Stimulated activated CD4-positive, alpha-beta T cell treated with anti-CD3 and anti-CD28 coated beads, TNF-alpha, amount 100 ng/mL, for 48 hours (primary cell): Measurements from ENCODE around the gene ZBTB39.
"Not testable (repeated sequence)": the region's sequence is repeated elsewhere in the genome, so short reads cannot be mapped to it uniquely, and the experiment has no call there.

Source experiments
- DNase-seq, 3 donors: peaks; one replicate each; pipeline ENCODE4 v3.0.0-alpha.2; 2020; ENCODE audit warnings: low read depth in 3 of 3

ZBTB39 gene

DNA sequence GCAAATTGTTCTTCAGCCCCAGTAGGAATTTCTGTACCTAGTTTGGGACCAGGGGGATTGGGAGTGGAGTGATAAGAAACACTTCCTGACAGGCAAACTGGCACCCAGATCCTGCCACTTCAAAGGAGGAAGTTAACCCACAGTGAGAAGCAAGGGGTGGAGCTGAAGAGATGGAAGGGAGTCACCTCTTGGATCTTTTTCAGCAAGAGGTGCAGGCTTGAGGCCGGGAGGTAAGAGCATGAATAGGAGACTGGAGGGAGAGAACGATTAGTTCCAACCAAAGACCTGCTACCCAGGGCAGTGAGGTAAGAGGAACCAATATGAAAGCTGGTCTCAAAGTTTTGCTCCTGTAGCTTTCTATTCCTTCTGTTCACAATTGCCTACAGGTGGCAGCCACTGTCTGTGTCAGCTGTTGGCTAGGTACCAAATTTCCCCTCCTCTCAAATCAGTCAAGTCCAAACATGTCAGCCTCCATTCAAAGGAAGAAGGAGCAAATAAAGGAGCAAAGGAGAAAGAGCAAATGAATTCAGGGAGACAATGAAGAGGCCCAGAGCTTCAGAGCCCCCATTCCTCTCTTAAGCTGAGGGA is 24.9 kb upstream of the ZBTB39 start:
- DNase-seq, result no peak

DNA sequence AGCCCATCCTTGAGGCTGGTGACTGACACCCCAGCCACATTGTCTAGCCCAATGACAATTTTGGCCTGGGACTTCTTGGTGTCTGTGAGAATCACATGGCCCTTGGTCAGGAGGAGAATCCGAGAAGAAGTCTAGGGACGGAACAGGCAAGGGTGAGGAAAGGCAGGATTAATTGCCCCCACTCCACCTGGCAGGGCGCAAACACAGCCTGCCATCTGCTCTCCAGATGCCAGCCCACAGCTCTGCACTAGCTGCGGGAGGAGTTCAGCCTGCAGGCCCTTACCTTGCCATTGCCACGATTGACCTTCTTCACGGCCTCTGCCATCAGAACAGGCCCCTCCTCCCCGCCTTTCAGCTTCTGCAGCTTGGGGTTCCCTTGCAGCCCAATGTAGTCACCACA is 23.1 kb upstream of the ZBTB39 start:
- DNase-seq, result no peak

DNA sequence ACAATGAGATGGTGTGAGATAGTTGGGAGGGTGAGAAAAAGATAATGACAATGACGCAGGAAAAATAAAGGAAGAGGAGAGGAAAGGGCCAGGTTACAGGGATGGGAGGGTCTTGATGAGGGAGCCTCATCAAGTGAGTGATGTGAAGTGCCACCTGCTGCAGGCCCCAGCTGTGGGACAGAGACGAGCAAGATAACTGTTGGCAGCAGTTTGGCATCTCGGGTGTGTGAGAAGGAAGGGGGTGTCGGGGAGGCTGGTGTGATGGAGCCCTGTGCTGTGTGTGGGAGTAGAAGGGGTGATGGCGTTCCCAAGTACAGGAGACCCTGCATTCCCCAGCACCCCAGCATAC is 21.4 kb upstream of the ZBTB39 start:
- no peak for DNase-seq

DNA sequence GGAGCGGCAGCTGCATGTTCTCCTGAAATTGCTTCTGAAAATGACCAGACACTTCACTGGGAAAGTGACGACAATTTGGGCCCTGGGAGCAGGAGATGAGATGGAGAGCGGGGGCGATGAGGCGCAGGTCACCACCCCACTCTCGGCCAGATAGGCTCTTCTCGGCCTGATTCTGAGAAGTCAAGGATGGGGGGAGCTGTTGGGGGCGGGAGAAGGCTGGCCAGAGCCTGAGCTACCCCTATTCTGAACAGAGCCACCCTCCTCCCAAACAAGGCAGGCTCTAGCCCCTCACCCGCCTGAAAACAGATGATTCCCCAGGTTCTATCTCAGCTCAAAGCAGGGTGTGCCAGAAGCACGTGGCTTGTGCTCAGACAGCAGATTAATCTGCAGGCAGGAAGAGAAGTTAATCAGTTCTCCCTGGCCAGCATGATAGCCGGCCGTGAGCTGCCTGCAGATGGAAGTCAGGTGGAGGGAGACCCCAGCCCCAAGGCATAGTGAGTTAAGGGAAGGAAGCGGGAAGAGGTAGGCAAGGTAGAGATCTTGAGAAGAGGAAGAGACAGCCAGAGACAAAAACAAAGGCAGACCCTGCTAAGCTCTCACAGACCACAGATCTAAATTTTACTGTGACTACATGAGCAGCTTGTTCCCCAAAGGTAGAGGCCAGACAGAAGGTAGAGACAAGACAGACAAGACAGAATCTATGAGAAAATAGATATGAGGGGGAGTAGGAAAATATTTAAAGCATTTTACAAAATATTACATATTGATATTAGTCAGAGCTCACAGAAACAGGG is 20.9 kb upstream of the ZBTB39 start:
- no peak for DNase-seq

DNA sequence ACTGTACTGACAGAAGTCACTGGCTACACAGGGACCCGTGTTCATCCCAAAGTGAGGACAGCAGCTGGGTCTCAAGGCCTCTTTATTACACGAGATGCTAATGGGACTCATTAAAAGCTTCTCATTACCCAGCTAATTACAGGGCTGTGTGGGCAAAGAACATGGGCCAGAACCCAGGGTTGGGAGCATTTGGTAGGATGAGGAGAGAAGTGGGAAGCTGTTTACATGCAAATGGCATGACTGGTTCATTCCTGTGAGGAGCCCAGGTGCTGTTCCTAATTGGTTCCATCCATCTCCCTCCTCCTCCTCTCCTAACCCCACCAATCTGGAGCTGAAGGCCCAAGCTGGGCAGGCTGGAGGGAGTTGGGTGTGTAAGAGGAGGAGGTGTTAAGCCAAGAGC is 18.9 kb upstream of the ZBTB39 start:
- DNase-seq, result no peak

- DNase-seq, result not testable (repeated sequence)
These were observed 16.0 kb upstream of the ZBTB39 start for GRCh38 chr12:57022324-57022723.

DNA sequence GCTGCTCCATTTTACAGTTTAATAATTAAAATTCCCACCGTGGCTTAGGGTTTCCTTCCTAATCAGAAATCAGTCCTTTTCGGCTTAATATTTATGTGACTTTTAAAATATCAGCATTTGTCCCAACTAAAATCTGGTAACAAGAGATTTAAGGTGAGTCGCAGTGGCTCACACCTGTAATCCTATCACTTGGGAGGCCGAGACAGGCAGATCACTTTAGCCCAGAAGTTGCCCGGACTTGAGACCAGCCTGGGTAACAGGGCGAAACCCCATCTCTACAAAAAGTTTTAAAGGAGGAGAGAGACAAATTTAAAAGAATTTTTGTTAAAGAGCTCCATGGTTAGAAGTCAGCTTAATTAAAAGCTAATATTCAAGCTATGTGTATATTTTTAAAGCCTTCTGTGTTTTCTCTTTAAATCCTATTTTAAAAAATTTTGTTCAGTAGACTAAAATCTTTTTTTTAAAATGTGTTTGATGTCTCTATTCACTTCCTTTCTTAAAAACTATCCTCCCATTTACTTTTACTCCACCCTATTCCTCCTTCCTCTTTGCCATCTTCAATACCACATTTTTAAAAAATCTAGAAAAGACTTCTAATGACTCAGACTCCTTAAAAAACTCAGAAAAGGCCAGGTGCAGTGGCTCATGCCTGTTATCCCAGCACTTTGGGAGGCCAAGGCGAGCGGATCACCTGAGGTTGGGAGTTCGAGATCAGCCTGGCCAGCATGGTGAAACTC is 13.8 kb upstream of the ZBTB39 start:
- no peak for DNase-seq

- no peak for DNase-seq
These were observed 12.6 kb upstream of the ZBTB39 start for GRCh38 chr12:57018906-57019305.

- DNase-seq, result not testable (repeated sequence)
These were observed 12.0 kb upstream of the ZBTB39 start for GRCh38 chr12:57018353-57018752.

DNA sequence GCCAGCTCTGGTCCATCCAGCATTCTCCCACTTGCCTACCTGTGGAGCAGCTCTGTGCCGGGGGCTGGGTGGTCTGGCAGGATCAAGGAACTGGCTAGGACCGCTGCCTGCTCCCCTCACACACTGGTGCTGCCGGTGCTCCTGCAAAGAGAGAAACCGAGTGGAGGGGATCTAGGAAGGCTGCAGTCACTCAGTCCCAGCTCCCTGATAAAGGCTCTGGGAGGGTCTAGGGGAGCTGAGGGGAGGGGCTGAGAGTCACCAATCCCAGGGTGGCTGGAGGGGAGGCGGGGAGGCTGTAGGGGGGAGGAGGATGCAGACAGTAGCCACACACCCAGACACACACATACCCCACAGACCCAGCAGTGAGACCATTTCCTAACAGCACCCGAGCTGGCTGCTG is 10.0 kb upstream of the ZBTB39 start, which contains the start of gene TAC3:
TSS of gene TAC3 (minus strand) at position 182 of the 400 bp plus-strand sequence. CDS start 732 bp downstream, outside the sequence.
- no peak for DNase-seq

DNA sequence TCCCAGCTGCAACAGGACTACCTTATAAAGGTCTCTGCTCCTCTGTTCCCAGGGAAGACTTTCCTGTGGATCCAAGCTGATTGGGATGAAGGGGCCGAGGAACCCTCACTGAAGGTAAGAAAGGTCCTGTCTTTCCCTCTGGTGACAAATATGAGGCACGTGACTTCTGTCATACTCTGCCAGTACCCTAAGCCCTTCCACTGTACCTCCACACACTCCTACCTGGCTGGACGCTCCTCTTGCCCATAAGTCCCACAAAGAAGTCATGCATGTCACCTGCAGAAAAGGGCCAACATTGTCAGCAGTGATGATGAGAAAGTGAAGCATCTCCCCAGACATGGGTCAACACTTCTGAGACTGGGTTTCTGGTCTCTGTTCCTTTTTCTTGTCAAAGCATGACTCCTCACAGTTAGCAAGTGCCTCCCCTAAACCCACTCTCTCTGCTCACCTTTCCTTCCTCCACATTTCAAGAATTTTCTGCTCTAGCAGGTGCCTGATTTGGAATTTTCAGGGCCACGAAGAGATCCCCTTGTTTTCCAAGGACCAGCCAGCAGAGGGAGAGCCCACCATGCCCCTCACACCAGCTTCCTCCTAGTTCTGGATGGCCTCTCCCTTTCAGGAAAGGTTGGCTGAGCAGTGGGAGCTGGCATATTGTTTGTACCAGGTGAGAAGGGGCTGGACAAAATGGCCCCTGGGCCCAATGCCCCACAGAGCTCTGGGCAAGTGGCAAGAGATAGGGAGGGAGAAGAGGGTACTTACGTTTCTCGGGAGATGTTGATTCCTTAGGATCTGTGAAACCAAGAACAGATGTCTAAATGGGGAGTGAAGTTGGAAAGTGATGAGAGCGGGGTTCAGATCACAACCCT is 6.5 kb upstream of the ZBTB39 start:
- DNase-seq, result no peak

DNA sequence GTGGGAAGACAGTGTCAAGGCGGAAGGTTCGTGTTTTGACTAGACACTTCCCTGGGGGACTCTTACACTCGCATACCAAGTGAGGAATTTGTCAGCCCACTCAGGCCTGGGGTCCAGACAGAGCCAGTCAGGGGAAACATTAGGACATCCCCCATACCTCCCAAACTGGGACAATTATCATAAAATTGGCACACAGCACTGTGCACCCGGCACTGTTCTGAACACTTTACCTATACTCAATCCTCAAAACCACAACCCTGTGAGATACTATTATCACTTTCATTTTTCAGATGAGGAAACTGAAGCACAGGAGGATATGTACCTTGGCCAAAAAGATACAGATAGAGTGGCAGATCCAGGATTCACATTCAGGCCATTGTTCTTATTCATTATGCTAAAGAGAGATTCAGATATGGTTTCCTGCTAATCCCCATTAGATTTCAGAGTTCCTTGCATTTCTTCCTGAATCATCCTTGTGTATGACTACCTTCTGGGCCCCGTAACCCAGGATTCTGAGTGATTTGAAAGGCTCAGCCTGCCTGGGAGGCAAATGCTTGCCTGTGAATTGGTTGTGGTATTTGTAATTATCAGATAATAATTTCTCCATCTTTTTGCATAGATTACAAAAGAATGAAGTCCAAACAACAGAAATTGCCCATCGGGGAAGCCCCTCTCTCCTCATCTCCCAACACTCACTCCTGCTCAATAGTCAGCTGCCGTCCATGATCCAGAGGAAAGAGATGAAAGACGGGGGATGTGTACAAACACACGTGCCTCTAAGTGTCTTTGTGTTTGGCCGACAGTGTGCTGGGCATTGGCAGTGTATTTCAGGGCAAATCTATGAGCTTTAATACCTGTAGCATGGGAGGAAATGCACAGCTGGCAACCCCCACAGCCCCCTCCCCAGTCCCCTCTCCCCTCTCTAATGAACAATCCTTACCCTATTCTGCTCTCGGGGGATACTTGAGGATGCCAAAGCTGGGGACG is 5.4 kb upstream of the ZBTB39 start:
- DNase-seq, result no peak

DNA sequence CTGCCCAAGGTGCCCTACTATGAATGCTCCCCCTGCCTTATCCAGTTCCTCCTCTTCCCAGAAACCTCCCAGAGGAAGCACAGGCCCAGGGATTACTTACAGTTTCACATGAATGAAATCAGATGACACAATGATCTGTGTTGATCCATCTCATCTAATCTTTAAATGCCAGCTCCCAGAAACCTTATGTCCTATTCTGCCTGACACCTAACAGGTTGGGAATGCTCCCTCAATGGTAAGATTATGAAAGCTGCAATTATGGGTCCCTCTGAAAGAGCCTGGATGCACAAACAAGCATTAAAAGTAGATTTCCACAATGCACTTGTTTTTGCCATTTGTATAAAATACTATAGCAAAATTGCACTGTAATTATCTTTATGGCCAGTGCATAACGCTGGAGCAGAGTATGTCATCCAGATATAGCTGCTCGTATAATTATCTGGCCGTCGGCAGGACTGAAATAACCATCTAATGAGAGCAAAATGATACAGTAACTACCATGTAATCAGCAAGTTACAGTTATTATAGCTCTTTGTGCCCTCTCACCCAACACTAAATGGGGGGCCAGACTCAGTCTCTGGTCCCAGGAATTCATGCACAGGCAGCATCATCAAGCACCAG is 4.4 kb upstream of the ZBTB39 start:
- no peak for DNase-seq

DNA sequence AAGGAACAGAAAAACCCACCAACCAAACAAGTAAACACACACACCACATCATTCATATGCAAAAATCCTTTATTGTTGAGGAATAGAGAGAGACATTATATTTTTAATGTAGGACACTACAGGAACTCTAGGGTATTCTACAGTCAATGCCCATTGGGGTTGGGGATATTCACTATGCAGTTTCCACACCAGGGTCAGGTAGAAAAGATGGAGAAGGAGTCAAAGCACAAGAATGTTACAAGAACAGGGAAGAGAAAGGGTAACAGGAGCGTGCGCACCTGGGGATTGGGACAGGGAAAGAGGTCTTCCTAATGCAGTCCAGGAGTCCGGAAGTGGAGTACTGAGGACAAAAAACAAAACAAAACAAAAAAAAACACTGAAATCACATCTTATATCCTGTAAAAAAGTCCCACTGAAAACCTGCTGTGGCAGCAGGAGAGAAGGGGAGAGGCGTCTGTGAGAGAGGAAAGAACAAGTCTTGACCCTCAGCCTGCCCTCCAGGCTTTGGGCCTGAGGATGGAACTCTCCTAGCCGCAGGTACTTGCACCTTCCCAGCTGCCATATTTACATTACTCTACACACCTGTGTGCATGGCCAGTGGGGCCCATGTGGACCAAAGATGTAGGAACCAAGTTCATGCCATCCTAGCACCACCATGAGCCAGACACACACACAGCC is 3.7 kb upstream of the ZBTB39 start:
- no peak for DNase-seq

DNA sequence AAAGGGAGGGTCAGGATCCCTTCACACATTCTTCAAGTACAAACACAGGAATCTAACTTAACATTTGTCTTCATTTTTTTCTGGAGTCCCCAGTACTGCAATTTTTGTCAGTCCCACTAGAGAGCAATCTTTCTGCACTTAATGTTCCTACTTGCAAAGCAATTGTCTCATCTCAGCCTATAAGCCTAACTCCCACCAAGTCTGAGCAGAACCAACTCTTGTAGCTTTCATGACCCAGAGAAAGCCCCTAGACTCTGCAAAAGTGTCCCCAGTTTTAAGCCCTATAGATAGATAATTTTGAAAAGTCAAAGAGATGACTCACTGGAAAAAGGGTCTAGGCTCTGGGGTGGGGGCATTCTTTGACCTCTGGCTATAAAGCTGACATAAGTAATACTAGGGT is 1.8 kb upstream of the ZBTB39 start:
- no peak for DNase-seq

DNA sequence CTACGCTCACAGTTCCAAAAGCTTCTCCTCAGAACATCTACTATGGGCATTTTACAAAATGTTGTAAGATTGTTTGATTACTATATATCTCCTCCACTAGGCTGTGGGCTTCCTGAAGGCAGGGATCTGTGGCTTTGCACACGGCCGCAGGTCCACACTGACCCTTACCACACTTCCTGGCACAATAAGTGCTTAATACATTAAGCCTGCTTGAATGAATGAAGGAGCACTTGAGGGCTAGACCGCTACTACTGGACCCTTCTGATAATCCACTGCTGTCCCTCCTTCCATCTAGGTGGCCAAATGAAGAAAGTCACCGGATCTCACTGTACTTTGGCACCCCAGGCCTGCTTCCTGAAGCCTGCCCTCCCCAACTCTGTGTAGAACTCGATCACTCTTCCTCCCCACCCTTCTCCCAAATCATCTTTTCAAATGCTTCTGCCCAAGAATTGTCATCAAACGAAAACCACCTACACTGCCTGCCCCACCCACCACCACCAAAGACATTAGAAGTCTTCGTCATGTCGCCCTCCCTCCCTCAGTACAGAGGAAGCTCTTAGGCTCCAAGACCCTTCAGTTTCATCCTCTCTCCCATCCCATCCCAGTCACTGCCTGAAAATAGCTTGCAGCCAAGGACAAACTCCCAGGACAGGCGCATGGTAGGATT is 596 bp upstream of the ZBTB39 start:
- no peak for DNase-seq

DNA sequence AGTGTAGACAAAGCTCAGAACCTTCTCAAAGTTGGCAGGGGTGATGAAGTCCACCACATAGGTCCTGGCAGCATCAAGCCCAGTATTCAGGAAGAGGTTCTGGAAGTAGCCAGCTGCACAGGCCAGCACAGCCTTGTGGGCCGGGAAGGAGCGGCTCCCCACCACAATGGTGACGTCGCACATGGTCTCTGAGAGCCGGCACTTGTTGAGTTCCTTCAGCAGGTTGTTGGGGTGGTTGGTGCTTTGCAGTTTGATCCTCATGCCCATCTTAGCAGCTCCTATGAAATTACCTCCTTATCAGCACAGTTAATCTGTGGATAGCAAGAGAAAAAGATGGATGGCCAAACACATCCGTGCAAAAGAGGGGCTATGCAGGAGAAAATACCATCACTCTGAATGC is 1.7 kb downstream of the ZBTB39 start:
- DNase-seq, result no peak

DNA sequence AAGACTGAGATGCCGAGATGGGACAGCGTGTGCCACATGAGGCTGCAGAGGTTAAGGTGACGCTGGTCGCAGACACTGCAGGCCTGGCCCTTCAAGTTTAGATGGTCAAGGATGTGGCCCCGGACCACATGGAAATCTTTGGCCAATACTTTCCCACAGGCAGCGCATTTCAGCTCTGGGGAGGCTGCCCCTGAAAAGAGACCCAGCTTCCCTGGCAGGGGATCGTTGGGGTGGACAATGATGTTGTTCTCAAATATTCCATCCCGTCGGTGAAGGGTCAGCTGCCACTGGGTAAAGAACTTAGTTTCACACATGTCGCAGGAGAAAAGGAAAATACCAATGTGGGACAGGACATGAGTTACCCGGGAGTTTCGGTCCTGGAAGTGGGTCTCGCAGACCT is 3.0 kb downstream of the ZBTB39 start:
- no peak for DNase-seq

DNA sequence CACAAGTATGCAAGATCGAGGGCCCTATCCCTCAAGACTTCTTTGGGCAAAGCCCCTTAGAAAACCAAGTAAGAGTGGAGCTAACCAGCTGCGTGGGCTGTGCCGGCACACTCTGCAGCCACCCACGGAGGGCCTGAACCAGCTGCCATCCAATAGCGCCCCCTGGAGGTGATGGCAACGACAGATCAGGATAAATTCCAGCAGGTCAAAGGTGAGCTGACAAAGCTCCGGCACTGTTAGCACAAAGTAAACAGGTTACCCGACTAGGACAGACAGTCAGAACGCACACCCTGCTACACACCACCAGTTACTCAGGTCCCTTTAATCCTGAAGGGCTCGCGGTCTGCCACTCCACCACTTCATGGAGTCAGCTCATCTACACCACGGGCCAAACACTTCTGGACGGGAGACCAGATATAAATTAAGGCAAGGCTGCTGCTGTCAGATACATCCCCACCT is 4.9 kb downstream of the ZBTB39 start:
- DNase-seq, result peak; percentile 52 to 78 (median 60)
